ENCODE data around the gene C13orf46. TPM values are rescaled to one million over a fixed set of nuclear protein-coding genes. Genes with fewer than 3 reads are reported as not detected.

The C13orf46 gene
- total RNA-seq, 1 donor from 2014 or later = 0.61 TPM

DNA sequence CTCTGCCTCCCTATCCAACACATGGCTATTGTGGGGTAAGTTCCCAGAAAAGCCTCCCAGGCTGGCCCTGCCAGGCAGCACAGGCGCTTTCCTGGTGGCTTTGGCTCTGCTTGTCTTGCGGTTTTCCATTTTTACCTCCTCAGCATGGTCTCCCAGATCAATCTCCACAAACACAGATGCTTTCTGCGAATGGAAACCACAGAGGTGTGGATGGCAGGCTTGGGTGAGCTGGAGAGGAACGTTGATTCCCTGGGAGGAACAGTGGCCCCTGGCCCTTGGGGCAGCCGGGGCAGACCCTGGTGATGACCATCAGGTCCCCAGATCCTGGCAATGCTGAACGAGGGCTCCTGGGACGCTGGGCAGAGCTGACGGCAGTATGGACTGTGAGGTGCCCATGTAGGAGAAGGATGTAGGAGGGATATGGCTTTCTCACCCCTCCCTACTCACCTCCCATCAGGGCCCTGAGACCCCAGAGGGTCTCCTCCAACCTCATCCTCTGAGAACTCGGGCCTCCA is 6.6 kb downstream of the C13orf46 start:
- Mint-ChIP-seq H3K4me3 (no peak overlapping the region), H3K27me3 (no peaks in the 10 kb centered on the region), H3K9me3 (no peaks in the 10 kb centered on the region), H3K4me1 (no peaks in the 10 kb centered on the region), H3K27ac (no peak overlapping the region), H3K36me3 (ENCODE audit: low read depth) (peaks cover 4% of the 10 kb centered on the region)
- intact Hi-C loops (cut with micrococcal nuclease) = no loop called here
- DNase-seq = no peak

DNA sequence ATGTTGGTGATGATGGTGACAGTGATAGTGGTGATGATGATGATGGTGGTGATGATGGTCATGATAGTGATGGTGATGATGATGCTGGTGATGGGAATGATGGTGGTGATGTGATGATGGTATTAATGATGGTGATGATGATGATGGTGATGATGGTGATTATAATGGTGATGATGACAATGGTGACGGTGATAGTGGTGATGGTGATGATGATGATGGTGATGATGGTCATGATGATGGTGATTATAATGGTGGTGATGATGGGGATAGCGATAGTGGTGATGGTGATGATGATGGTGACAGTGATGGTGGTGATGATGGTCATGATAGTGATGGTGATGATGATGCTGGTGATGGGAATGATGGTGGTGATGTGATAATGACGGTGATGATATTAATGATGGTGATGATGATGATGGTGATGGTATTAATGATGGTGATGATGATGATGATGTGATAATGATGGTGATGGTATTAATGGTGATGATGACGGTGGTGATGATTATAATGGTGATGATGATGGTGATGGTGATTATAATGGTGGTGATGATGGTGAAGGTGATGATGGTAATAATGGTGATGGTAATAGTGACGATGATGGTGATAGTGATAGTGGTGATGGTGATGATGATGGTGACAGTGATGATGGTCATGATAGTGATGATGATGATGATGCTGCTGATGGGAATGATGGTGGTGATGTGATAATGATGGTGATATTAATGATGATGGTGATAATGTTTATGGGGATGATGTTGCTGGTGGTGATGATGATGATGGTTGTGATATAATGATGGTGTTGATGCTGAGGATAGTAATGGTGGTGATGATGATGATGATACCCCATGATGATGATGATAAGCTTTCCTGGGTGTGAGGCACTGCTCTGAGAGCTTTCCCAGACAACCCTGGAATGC is 7.7 kb downstream of the C13orf46 start:
- no peaks in the 10 kb centered on the region for H3K9me3 Mint-ChIP-seq
- H3K4me3 Mint-ChIP-seq = no peak overlapping the region
- DNase-seq = no peak
- H3K27ac Mint-ChIP-seq = no peak overlapping the region
- intact Hi-C loops (cut with micrococcal nuclease) = no loop called here
- H3K4me1 Mint-ChIP-seq = no peaks in the 10 kb centered on the region
- peaks cover 7% of the 10 kb centered on the region for H3K36me3 Mint-ChIP-seq (ENCODE audit: low read depth)
- no peaks in the 10 kb centered on the region for H3K27me3 Mint-ChIP-seq

DNA sequence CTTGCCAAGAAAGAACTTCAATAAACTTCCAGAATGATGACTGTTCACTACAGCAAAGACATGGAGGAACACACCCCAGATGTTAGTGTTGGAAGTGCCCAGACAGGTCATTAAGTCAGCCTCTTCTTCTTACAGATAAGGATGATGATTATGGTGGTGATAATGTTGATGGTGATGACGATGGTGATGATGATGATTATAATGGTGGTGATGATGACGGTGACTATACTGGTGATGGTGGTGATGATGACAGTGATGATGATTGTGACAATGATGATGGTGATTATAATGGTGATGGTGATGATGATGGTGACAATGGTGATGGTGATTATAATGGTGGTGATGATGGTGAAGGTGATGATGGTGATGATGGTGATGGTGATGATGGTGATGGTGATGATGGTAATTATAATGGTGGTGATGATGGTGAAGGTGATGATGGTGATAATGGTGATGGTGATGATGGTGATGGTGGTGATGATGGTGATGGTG is 8.4 kb downstream of the C13orf46 start:
- Mint-ChIP-seq H3K27me3 (no peaks in the 10 kb centered on the region), H3K27ac (no peak overlapping the region), H3K4me3 (no peak overlapping the region), H3K36me3 (ENCODE audit: low read depth) (peaks cover 9% of the 10 kb centered on the region), H3K4me1 (no peaks in the 10 kb centered on the region), H3K9me3 (peaks cover 2% of the 10 kb centered on the region)
- DNase-seq = no peak
- intact Hi-C loops (cut with micrococcal nuclease) = no loop called here

DNA sequence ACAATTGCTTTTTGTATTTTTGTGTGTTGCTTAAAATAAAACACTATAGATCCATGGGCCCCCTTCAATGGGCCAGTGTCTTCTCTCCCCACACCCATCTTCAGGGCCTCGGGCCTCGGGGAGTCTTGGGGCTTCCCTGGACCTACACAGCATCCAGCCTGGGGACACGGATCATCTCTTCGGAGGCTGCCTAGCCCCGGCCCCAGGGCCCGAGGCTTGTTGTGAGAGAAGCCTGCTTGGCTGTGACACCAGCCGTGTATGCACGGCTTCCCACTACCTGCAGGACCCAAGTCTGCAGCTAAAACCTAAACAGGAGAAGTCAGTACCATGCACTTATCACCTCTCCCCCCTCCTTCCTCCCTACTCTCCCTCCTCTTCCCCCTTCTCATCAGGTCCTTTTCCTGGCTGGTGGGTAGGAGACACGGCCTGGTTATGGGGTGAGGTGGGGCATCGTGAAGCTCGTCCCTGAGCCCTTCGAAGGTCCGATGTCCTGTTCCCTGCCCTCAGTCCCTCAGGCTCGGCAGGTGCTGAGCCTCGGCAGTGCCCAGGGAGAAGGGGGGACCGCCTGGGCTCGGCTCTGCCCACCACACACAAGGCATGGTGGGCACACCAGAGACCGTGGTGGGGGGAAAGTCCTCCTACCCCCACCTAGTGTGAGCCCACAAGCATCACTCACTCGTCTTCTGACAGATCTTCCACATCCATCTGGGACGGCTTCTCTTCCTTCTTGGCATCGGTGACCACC is 9.5 kb downstream of the C13orf46 start:
- peaks cover 10% of the 10 kb centered on the region for H3K36me3 Mint-ChIP-seq (ENCODE audit: low read depth)
- H3K9me3 Mint-ChIP-seq = peaks cover 4% of the 10 kb centered on the region
- no peak overlapping the region for H3K27ac Mint-ChIP-seq
- H3K4me1 Mint-ChIP-seq = no peaks in the 10 kb centered on the region
- intact Hi-C loops (cut with micrococcal nuclease) = no loop called here
- no peak overlapping the region for H3K4me3 Mint-ChIP-seq
- no peak for DNase-seq
- no peaks in the 10 kb centered on the region for H3K27me3 Mint-ChIP-seq

GRCh38 chr13:113963376-113963775 is 10.5 kb downstream of the C13orf46 start:
- Mint-ChIP-seq H3K27ac (no peak overlapping the region), H3K36me3 (ENCODE audit: low read depth) (peaks cover 12% of the 10 kb centered on the region), H3K4me3 (no peak overlapping the region), H3K27me3 (no peaks in the 10 kb centered on the region), H3K4me1 (no peaks in the 10 kb centered on the region), H3K9me3 (peaks cover 6% of the 10 kb centered on the region)
- DNase-seq = no peak
- intact Hi-C loops (cut with micrococcal nuclease) = no loop called here

GRCh38 chr13:113962975-113963374 is 10.9 kb downstream of the C13orf46 start:
- intact Hi-C loops (cut with micrococcal nuclease) = no loop called here
- no peaks in the 10 kb centered on the region for H3K27me3 Mint-ChIP-seq
- DNase-seq = no peak
- H3K9me3 Mint-ChIP-seq = peaks cover 10% of the 10 kb centered on the region
- H3K27ac Mint-ChIP-seq = no peak overlapping the region
- H3K4me1 Mint-ChIP-seq = no peaks in the 10 kb centered on the region
- peaks cover 12% of the 10 kb centered on the region for H3K36me3 Mint-ChIP-seq (ENCODE audit: low read depth)
- no peak overlapping the region for H3K4me3 Mint-ChIP-seq

- H3K4me3 Mint-ChIP-seq = no peak overlapping the region
- H3K9me3 Mint-ChIP-seq = peaks cover 14% of the 10 kb centered on the region
- no peak for DNase-seq
- no peak overlapping the region for H3K27ac Mint-ChIP-seq
- H3K36me3 Mint-ChIP-seq (ENCODE audit: low read depth) = peaks cover 16% of the 10 kb centered on the region
- H3K4me1 Mint-ChIP-seq = no peaks in the 10 kb centered on the region
- H3K27me3 Mint-ChIP-seq = no peaks in the 10 kb centered on the region
- intact Hi-C loops (cut with micrococcal nuclease) = no loop called here
Measured at GRCh38 chr13:113962386-113962785, 11.5 kb downstream of the C13orf46 start.

- peaks cover 28% of the 10 kb centered on the region for H3K36me3 Mint-ChIP-seq (ENCODE audit: low read depth)
- no peak overlapping the region for H3K27ac Mint-ChIP-seq
- intact Hi-C loops (cut with micrococcal nuclease) = no loop called here
Measured at GRCh38 chr13:113960276-113960948, 13.5 kb downstream of the C13orf46 start.

GRCh38 chr13:113959198-113959597 is 14.7 kb downstream of the C13orf46 start:
- Mint-ChIP-seq H3K27ac (no peak overlapping the region), H3K9me3 (peaks cover 14% of the 10 kb centered on the region), H3K4me1 (no peaks in the 10 kb centered on the region), H3K36me3 (ENCODE audit: low read depth) (peaks cover 35% of the 10 kb centered on the region), H3K27me3 (no peaks in the 10 kb centered on the region), H3K4me3 (no peak overlapping the region)
- intact Hi-C loops (cut with micrococcal nuclease) = no loop called here
- no peak for DNase-seq

More at GRCh38 chr13:113960276-113960948, 13.5 kb downstream of the C13orf46 start:
- H3K4me1 Mint-ChIP-seq = no peaks in the 10 kb centered on the region
- H3K9me3 Mint-ChIP-seq = peaks cover 14% of the 10 kb centered on the region
- no peak for DNase-seq
- H3K4me3 Mint-ChIP-seq = no peak overlapping the region
- no peaks in the 10 kb centered on the region for H3K27me3 Mint-ChIP-seq

- no peak for DNase-seq
- intact Hi-C loops (cut with micrococcal nuclease) = no loop called here
- H3K27ac Mint-ChIP-seq = no peak overlapping the region
- H3K9me3 Mint-ChIP-seq = peaks cover 14% of the 10 kb centered on the region
- H3K36me3 Mint-ChIP-seq (ENCODE audit: low read depth) = peaks cover 35% of the 10 kb centered on the region
- H3K4me3 Mint-ChIP-seq = no peak overlapping the region
- no peaks in the 10 kb centered on the region for H3K4me1 Mint-ChIP-seq
- H3K27me3 Mint-ChIP-seq = no peaks in the 10 kb centered on the region
Measured at GRCh38 chr13:113958373-113958772, 15.5 kb downstream of the C13orf46 start.

- Mint-ChIP-seq H3K4me1 (no peaks in the 10 kb centered on the region), H3K36me3 (ENCODE audit: low read depth) (peaks cover 32% of the 10 kb centered on the region), H3K4me3 (no peak overlapping the region), H3K27me3 (no peaks in the 10 kb centered on the region), H3K9me3 (peaks cover 14% of the 10 kb centered on the region), H3K27ac (no peak overlapping the region)
- no peak for DNase-seq
- intact Hi-C loops (cut with micrococcal nuclease) = no loop called here
Measured at GRCh38 chr13:113956571-113956970, 17.3 kb downstream of the C13orf46 start.

DNA sequence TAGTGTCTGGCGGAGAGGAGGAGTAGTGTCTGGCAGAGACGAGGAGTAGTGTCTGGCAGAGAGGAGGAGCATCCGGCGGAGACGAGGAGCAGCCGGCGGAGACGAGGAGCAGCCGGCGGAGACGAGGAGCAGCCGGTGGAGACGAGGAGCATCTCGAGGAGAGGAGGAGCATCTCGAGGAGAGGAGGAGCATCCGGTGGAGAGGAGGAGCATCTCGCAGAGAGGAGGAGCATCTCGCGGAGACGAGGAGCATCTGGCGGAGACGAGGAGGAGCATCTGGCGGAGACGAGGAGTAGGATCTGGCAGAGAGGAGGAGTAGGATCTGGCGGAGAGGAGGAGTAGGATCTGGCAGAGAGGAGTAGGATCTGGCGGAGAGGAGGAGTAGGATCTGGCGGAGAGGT is 18.2 kb downstream of the C13orf46 start:
- intact Hi-C loops (cut with micrococcal nuclease) = no loop called here
- Mint-ChIP-seq H3K4me3 (no peak overlapping the region), H3K4me1 (no peaks in the 10 kb centered on the region), H3K36me3 (ENCODE audit: low read depth) (peaks cover 32% of the 10 kb centered on the region), H3K27me3 (no peaks in the 10 kb centered on the region), H3K9me3 (peaks cover 14% of the 10 kb centered on the region), H3K27ac (no peak overlapping the region)
- no peak for DNase-seq

DNA sequence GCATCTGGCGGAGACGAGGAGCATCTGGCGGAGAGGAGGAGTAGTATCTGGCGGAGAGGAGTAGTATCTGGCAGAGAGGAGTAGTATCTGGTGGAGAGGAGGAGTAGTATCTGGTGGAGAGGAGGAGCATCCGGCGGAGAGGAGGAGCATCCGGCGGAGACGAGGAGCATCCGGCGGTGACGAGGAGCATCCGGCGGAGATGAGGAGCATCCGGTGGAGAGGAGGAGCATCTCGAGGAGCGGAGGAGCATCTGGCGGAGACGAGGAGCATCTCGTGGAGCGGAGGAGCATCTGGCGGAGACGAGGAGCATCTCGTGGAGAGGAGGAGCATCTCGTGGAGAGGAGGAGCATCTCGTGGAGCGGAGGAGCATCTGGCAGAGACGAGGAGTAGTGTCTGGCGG is 18.6 kb downstream of the C13orf46 start:
- H3K4me1 Mint-ChIP-seq = no peaks in the 10 kb centered on the region
- H3K27ac Mint-ChIP-seq = no peak overlapping the region
- no peak overlapping the region for H3K4me3 Mint-ChIP-seq

More for the DNA sequence above, 18.6 kb downstream of the C13orf46 start:
- intact Hi-C loops (cut with micrococcal nuclease) = no loop called here
- DNase-seq = no peak
- peaks cover 29% of the 10 kb centered on the region for H3K36me3 Mint-ChIP-seq (ENCODE audit: low read depth)
- no peaks in the 10 kb centered on the region for H3K27me3 Mint-ChIP-seq
- peaks cover 10% of the 10 kb centered on the region for H3K9me3 Mint-ChIP-seq

Data from activated CD4-positive, alpha-beta T cell treated with anti-CD3 and anti-CD28 coated beads, Interleukin-2, amount 10 ng/mL, durations not matched to agents 24 days and 14 days (primary cell).